HEK293 (cell line): ENCODE data around the gene UCN2.

Source experiments
- BCL11A ChIP-seq: fragments of 450-650 bp; formaldehyde crosslinking; IDR thresholded peaks from 2 replicates; pipeline ENCODE4 v1.5.1; 2016; ENCODE audit warnings: low read depth, missing biosample characterization, missing genetic modification characterization
- TCF7L2 ChIP-seq: IDR thresholded peaks from 2 replicates; pipeline ENCODE4 v1.6.1; 2011; ENCODE audit warnings: low read depth, mild to moderate bottlenecking, inconsistent platforms, low read length, moderate library complexity, borderline replicate concordance
- ZBTB1 ChIP-seq: fragments of 450-650 bp; formaldehyde crosslinking; IDR thresholded peaks from 2 replicates; pipeline ENCODE4 v1.5.1; 2016; ENCODE audit warnings: missing biosample characterization, missing genetic modification characterization
- ZNF16 ChIP-seq: fragments of 450-650 bp; formaldehyde crosslinking; IDR thresholded peaks from 2 replicates; pipeline ENCODE4 v1.5.1; 2016; ENCODE audit warnings: low read depth, missing biosample characterization, missing genetic modification characterization
- ZNF341 ChIP-seq: fragments of 450-650 bp; formaldehyde crosslinking; IDR thresholded peaks from 2 replicates; pipeline ENCODE4; 2016; ENCODE audit warnings: low read depth, missing biosample characterization, missing genetic modification characterization
- ZNF423 ChIP-seq: fragments of 450-650 bp; formaldehyde crosslinking; IDR thresholded peaks from 2 replicates; pipeline ENCODE4 v1.5.1; 2016; ENCODE audit warnings: missing biosample characterization, missing genetic modification characterization
- ZNF629 ChIP-seq: fragments of 450-650 bp; formaldehyde crosslinking; IDR thresholded peaks from 2 replicates; pipeline ENCODE4 v1.5.1; 2017; ENCODE audit warnings: missing biosample characterization, missing genetic modification characterization
- ZNF704 ChIP-seq: fragments of 450-650 bp; formaldehyde crosslinking; IDR thresholded peaks from 2 replicates; pipeline ENCODE4 v1.5.1; 2016; ENCODE audit warnings: missing biosample characterization, missing genetic modification characterization
- ZNF747 ChIP-seq: fragments of 450-650 bp; formaldehyde crosslinking; IDR thresholded peaks from 2 replicates; pipeline ENCODE4 v1.5.1; 2016; ENCODE audit warnings: missing biosample characterization, missing genetic modification characterization
- ZNF785 ChIP-seq: fragments of 450-650 bp; formaldehyde crosslinking; IDR thresholded peaks from 2 replicates; pipeline ENCODE4 v1.5.1; 2016; ENCODE audit warnings: missing biosample characterization, missing genetic modification characterization
- TF ChIP-seq, protein P1 (sequence below): fragments of 450-650 bp; formaldehyde crosslinking; IDR thresholded peaks from 2 replicates; pipeline ENCODE4 v1.5.1; 2016; ENCODE audit warnings: missing biosample characterization, missing genetic modification characterization
- TF ChIP-seq, protein P2 (sequence below): fragments of 450-650 bp; formaldehyde crosslinking; IDR thresholded peaks from 2 replicates; pipeline ENCODE4 v1.5.1; 2016; ENCODE audit warnings: missing biosample characterization, missing genetic modification characterization
- TF ChIP-seq, protein P3 (sequence below): fragments of 450-650 bp; formaldehyde crosslinking; IDR thresholded peaks from 2 replicates; pipeline ENCODE4 v1.5.1; 2016; ENCODE audit warnings: missing biosample characterization, missing genetic modification characterization

- TF ChIP-seq, protein P1, sequence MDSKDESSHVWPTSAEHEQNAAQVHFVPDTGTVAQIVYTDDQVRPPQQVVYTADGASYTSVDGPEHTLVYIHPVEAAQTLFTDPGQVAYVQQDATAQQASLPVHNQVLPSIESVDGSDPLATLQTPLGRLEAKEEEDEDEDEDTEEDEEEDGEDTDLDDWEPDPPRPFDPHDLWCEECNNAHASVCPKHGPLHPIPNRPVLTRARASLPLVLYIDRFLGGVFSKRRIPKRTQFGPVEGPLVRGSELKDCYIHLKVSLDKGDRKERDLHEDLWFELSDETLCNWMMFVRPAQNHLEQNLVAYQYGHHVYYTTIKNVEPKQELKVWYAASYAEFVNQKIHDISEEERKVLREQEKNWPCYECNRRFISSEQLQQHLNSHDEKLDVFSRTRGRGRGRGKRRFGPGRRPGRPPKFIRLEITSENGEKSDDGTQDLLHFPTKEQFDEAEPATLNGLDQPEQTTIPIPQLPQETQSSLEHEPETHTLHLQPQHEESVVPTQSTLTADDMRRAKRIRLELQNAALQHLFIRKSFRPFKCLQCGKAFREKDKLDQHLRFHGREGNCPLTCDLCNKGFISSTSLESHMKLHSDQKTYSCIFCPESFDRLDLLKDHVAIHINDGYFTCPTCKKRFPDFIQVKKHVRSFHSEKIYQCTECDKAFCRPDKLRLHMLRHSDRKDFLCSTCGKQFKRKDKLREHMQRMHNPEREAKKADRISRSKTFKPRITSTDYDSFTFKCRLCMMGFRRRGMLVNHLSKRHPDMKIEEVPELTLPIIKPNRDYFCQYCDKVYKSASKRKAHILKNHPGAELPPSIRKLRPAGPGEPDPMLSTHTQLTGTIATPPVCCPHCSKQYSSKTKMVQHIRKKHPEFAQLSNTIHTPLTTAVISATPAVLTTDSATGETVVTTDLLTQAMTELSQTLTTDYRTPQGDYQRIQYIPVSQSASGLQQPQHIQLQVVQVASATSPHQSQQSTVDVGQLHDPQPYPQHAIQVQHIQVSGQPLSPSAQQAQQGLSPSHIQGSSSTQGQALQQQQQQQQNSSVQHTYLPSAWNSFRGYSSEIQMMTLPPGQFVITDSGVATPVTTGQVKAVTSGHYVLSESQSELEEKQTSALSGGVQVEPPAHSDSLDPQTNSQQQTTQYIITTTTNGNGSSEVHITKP, result no peak
- TF ChIP-seq, protein P2, sequence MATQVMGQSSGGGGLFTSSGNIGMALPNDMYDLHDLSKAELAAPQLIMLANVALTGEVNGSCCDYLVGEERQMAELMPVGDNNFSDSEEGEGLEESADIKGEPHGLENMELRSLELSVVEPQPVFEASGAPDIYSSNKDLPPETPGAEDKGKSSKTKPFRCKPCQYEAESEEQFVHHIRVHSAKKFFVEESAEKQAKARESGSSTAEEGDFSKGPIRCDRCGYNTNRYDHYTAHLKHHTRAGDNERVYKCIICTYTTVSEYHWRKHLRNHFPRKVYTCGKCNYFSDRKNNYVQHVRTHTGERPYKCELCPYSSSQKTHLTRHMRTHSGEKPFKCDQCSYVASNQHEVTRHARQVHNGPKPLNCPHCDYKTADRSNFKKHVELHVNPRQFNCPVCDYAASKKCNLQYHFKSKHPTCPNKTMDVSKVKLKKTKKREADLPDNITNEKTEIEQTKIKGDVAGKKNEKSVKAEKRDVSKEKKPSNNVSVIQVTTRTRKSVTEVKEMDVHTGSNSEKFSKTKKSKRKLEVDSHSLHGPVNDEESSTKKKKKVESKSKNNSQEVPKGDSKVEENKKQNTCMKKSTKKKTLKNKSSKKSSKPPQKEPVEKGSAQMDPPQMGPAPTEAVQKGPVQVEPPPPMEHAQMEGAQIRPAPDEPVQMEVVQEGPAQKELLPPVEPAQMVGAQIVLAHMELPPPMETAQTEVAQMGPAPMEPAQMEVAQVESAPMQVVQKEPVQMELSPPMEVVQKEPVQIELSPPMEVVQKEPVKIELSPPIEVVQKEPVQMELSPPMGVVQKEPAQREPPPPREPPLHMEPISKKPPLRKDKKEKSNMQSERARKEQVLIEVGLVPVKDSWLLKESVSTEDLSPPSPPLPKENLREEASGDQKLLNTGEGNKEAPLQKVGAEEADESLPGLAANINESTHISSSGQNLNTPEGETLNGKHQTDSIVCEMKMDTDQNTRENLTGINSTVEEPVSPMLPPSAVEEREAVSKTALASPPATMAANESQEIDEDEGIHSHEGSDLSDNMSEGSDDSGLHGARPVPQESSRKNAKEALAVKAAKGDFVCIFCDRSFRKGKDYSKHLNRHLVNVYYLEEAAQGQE (tag by site-specific recombination), result no peak
- TF ChIP-seq ZNF704 (tag by site-specific recombination) (no peak), TCF7L2 (no peak), BCL11A (no peak), ZNF16 (no peak), ZBTB1 (tag by site-specific recombination) (no peak), ZNF423 (tag by site-specific recombination) (no peak), ZNF341 (tag by site-specific recombination) (no peak), ZNF785 (tag by site-specific recombination) (no peak), ZNF629 (no peak), ZNF747 (tag by site-specific recombination) (no peak)
- TF ChIP-seq, protein P3, sequence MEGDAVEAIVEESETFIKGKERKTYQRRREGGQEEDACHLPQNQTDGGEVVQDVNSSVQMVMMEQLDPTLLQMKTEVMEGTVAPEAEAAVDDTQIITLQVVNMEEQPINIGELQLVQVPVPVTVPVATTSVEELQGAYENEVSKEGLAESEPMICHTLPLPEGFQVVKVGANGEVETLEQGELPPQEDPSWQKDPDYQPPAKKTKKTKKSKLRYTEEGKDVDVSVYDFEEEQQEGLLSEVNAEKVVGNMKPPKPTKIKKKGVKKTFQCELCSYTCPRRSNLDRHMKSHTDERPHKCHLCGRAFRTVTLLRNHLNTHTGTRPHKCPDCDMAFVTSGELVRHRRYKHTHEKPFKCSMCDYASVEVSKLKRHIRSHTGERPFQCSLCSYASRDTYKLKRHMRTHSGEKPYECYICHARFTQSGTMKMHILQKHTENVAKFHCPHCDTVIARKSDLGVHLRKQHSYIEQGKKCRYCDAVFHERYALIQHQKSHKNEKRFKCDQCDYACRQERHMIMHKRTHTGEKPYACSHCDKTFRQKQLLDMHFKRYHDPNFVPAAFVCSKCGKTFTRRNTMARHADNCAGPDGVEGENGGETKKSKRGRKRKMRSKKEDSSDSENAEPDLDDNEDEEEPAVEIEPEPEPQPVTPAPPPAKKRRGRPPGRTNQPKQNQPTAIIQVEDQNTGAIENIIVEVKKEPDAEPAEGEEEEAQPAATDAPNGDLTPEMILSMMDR (tag by site-specific recombination), result no peak
These were observed 2.9 kb downstream of the UCN2 start for GRCh38 chr3:48560648-48561018.
